GM18870 (cell line): Measurements from ENCODE around the gene TOR2A.

ENCODE experiments used
- ATAC-seq: cut with Tn5 transposase; IDR thresholded peaks from one replicate; pipeline ENCODE4 v1.9.1; 2021; ENCODE audit warnings: moderate library complexity; ENCODE audit not compliant: unreplicated experiment

The TOR2A gene

DNA sequence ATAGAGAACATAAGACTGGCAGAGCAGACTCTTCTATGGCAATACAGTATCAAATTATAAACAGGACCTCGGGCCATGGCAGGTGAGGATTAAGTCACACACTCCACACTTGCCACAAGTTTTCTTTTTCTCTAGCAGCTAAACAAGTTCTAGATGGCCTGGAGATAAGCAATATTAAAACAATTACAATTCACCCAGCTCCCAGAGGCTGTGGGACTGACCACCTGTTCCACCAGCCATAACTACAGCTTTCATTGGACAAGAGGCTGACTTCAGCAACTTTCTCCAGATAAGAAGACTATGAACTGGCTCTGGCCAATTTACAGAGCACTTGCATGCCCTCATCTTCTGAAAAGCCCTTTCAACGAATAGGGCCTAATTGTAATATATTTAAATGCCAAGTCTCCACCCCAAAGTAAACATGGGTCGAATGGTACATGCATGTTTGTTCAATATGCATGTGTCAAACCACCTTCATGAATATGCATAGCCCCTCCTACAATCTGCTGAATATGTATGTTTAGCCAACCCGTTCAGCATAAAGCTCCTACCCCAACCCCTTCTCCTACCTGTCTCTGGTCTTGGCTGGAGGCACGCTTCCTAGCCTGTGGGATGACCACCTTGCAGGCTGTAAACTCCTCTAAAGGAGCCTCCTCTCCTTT lies 34.4 kb downstream of the TOR2A start:
- no peak for ATAC-seq

GRCh38 chr9:127700140-127700539 lies 35.0 kb downstream of the TOR2A start:
- ATAC-seq, result no peak

- no peak for ATAC-seq
These were observed 36.0 kb downstream of the TOR2A start for GRCh38 chr9:127698985-127699670.

- no peak for ATAC-seq
These were observed 36.7 kb downstream of the TOR2A start for GRCh38 chr9:127698386-127698785.

DNA sequence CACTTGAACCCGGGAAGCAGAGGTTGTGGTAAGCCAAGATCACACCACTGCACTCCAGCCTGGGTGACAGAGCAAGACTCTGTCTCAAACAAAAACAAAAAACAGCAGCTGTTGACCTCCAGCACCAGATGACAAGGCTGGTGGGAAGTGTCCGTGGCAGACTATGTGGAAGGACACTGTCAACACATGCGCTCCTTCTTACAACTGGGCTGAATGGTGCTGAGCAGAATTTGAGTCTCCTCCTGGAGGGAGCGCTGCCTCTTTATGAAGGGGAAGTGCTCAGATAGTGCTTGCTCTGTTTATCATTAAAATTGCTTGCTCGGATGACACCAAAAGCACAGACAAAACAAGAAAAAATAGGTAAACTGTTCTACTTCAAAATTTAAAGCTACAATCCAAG lies 37.5 kb downstream of the TOR2A start:
- ATAC-seq, result no peak

- ATAC-seq, result no peak
These were observed 40.0 kb downstream of the TOR2A start for GRCh38 chr9:127694890-127695720.

DNA sequence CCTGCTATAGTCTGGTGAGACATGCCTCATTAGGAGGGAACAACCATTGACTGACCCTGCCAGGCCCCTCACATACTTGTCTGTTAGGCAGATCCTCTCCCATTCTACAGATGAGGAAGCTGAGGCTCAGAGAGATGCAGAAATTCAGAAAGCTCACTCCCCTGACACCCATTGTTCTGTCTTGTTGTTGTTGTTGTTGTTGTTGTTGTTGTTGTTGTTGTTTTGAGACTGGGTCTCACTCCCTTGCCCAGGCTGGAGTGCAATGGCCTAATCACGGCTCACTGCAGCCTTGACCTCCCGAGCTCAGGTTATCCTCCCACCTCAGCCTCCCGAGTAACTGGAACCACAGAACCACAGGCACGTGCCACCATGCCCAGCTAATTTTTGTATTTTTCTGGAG lies 41.4 kb downstream of the TOR2A start:
- ATAC-seq, result no peak

- no peak for ATAC-seq
These were observed 42.0 kb downstream of the TOR2A start for GRCh38 chr9:127693143-127693542.

DNA sequence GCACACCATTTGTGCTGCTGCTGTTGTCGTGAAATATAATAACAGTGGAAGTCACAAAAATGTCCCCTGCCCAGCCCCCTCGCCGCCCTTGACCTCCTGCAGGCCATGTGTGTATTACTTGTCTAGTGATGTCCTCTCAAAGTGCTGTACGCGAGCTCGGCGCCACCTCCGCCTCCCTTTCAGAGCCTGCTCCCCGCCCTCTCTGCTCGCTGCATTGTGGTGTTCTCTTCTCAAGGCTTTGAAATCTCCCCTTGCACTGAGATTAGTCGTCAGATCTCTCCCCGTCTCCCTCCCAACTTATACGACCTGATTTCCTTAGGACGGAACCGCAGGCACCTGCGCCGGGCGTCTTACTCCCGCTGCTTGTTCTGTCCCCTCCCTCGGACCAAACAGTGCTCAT lies 43.0 kb downstream of the TOR2A start:
- ATAC-seq, result no peak

- ATAC-seq, result no peak
These were observed 44.4 kb downstream of the TOR2A start for GRCh38 chr9:127690735-127691134.

DNA sequence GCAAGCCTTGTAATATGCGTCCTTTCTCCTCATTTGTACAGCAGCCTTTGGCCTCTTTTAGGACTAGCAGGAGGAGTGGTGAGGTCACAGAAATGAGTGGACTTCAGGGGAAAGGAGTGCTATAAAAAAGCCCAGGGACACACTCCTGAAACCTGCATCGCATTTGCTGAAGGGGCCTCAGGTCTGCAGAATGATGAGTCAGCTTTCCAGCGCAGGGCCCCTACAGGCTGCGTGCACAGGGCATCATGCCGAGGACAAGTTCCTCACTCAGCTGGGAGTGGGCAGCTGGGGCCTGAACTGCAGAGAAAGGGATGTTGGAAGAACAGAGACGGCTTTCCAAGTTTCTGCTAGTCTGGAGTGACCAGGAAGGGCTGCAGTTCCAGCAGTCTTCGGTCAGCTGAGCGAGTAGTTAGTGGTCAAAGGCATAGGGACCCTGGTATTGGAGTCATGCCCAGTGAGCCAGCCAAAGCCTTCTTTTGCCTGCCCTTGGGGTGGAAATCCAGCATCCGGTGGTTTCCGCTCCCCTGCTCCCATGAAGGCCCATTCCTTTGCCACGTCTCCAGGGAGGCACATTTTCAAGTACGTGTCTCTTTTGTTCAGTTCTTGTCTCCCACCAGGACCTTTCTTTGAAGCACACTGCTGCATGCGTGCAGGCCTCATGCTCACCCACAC lies 45.6 kb downstream of the TOR2A start:
- no peak for ATAC-seq

DNA sequence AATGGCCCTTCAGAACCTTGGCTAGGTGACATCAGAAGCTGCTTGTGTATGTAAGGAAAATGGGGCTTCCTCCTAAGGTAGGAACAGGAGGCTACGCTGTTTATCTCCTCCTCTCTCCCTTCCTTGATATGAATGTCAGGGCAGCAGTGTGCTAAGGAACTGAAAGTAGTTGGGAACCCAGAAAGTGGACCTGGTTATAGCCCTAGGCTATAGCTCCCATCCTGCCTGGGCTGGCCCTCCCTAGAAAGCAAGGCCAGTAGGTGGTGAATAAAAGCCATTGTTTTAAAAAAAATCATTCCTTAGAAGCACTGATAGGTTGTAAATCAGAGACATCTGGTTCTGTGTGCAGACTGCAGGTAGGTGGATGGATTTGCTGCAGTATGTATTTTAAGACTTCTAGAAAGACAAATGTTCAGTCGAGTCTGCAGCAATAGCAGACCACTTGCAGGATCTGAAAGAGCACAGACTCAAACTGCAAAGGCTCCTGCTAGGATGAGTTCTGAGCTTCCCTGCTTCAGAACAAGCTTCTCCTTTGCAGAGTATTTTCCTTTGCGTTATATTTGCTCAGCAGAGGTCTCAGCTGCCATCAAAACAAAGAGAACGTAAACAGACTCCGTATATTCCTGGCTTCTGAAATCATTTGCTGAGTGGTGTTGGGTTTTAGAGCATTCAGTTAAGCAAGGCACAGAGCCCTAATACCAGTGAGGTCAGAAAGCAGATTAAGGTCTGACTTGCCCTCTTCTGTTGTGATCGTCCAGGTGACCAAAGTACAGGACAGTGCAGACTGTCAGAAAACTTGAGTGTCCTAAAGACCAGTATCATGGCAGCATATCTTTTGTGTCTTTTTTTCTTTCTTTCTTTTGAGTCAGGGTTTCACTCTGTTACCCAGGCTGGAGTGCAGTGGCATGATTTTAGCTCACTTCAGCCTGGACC lies 48.4 kb downstream of the TOR2A start:
- ATAC-seq, result no peak

DNA sequence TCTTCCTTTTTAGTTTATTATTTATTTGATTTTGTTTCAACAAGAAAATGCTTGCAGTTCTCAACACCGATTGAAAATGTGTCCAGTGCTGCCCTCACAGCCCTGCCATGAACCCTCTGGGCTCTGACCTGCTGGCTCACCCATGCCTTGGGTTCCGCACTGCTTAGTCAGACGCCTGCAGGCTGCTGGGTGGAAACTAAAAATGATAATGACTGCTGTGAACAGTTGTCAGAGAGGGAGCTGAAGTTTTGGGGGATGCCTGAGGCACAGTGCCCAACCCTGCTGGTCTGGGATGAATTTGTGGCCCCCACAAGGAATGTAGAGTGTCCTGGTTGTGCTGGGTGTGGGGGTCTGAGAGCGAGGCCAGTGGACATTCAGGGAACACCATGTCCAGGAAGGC lies 50.5 kb downstream of the TOR2A start:
- ATAC-seq, result no peak

GRCh38 chr9:127683723-127684122 lies 51.4 kb downstream of the TOR2A start:
- no peak for ATAC-seq

DNA sequence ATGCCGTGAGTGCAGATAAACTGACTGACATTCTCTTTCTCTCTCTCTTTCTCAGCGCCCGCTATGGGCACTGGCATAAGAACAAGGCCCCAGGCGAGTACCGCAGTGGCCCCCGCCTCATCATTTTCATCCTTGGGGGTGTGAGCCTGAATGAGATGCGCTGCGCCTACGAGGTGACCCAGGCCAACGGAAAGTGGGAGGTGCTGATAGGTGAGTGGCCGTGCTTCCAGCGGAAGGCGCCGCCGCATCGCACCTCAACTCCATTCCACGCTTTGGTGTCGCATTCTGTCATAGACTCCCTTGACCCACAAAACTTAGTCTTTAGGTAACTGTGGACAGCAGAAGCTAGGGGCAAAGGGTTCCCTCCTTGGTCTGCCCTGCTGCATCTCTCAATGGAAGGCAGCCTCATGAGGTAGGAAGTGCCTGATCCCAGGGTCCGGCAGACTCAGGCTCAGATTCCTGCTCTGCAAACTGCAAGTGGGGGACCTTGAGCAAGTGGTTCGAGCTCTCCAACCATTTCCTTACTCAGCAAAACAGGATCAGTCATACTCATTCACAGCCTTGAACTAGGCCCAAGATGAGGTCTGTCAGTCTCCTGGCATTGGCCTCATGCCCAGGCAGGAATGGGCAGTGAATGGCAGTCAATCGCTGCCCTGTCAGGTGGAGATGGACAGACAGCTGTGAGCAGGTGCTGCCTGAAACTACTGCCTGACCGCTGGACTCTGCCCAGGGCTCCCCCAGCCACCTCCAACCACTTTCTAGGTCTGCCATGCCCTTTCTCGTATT lies 52.5 kb downstream of the TOR2A start:
- ATAC-seq, result no peak
